Measurements from ENCODE around the gene CFAP61. TPM values are rescaled to one million over a fixed set of nuclear protein-coding genes. Genes with fewer than 3 reads are reported as not detected.

CFAP61 gene
- total RNA-seq, 1 donor from 2014 or later = not detected

GRCh38 chr20:20070871-20071726 is 18.8 kb downstream of the CFAP61 start:
- FAIRE-seq (no peak), DNase-seq (ENCODE audit: low read depth) (no peak)
- no peak overlapping the region for H3K4me2 ChIP-seq (ENCODE audit: low read length)
- Mint-ChIP-seq H3K4me1 (ENCODE audit: low read depth, unreplicated experiment) (peaks cover 2% of the 10 kb centered on the region), H3K27me3 (ENCODE audit: low read depth, unreplicated experiment) (peaks cover 7% of the 10 kb centered on the region), H3K9me3 (ENCODE audit: unreplicated experiment) (no peaks in the 10 kb centered on the region), H3K4me3 (ENCODE audit: unreplicated experiment) (no peak overlapping the region), H3K36me3 (ENCODE audit: low read depth, unreplicated experiment) (no peaks in the 10 kb centered on the region), H3K27ac (ENCODE audit: unreplicated experiment) (no peak overlapping the region)
- no peaks in the 10 kb centered on the region for H4K20me1 ChIP-seq (ENCODE audit: insufficient read depth, low read length)
- no peak overlapping the region for H3K27ac ChIP-seq (ENCODE audit: low read depth, low read length)
- H3K27me3 ChIP-seq (ENCODE audit: insufficient read depth, low read length) = peaks cover 14% of the 10 kb centered on the region
- H3K79me2 ChIP-seq (ENCODE audit: insufficient read depth, low read length) = no peaks in the 10 kb centered on the region
- no peaks in the 10 kb centered on the region for H3K4me1 ChIP-seq (ENCODE audit: insufficient read depth, low read length)
- H3K9me3 ChIP-seq (ENCODE audit: insufficient read depth, low read depth, low read length) = no peaks in the 10 kb centered on the region
- no peak for TF ChIP-seq CTCF (IDR thresholded peaks at IDR 0.05; ENCODE audit: insufficient read depth, low read depth, low read length)
- no peak for TF ChIP-seq EZH2 (IDR thresholded peaks at IDR 0.05; ENCODE audit: insufficient read depth, low read length)
- H3K9ac ChIP-seq (ENCODE audit: low read length) = no peak overlapping the region
- no peak overlapping the region for H2AFZ ChIP-seq (ENCODE audit: low read depth, low read length)
- H3K36me3 ChIP-seq (ENCODE audit: insufficient read depth, low read length) = no peaks in the 10 kb centered on the region
- H3K4me3 ChIP-seq (ENCODE audit: insufficient read depth, low read depth, low read length) = no peak overlapping the region

- Mint-ChIP-seq H3K27ac (ENCODE audit: unreplicated experiment) (no peak overlapping the region), H3K36me3 (ENCODE audit: low read depth, unreplicated experiment) (no peaks in the 10 kb centered on the region), H3K27me3 (ENCODE audit: low read depth, unreplicated experiment) (peaks cover 13% of the 10 kb centered on the region), H3K4me3 (ENCODE audit: unreplicated experiment) (no peak overlapping the region), H3K4me1 (ENCODE audit: low read depth, unreplicated experiment) (peaks cover 2% of the 10 kb centered on the region), H3K9me3 (ENCODE audit: unreplicated experiment) (no peaks in the 10 kb centered on the region)
- no peaks in the 10 kb centered on the region for H3K9me3 ChIP-seq (ENCODE audit: insufficient read depth, low read depth, low read length)
- peaks cover 14% of the 10 kb centered on the region for H3K27me3 ChIP-seq (ENCODE audit: insufficient read depth, low read length)
- no peaks in the 10 kb centered on the region for H3K36me3 ChIP-seq (ENCODE audit: insufficient read depth, low read length)
- H4K20me1 ChIP-seq (ENCODE audit: insufficient read depth, low read length) = no peaks in the 10 kb centered on the region
- H3K9ac ChIP-seq (ENCODE audit: low read length) = no peak overlapping the region
- H3K27ac ChIP-seq (ENCODE audit: low read depth, low read length) = no peak overlapping the region
- FAIRE-seq (no peak), DNase-seq (ENCODE audit: low read depth) (no peak)
- H3K4me2 ChIP-seq (ENCODE audit: low read length) = no peak overlapping the region
- H3K4me3 ChIP-seq (ENCODE audit: insufficient read depth, low read depth, low read length) = no peak overlapping the region
- TF ChIP-seq CTCF (IDR thresholded peaks at IDR 0.05; ENCODE audit: insufficient read depth, low read depth, low read length) (no peak), EZH2 (IDR thresholded peaks at IDR 0.05; ENCODE audit: insufficient read depth, low read length) (no peak)
- H3K79me2 ChIP-seq (ENCODE audit: insufficient read depth, low read length) = no peaks in the 10 kb centered on the region
- H2AFZ ChIP-seq (ENCODE audit: low read depth, low read length) = no peak overlapping the region
- H3K4me1 ChIP-seq (ENCODE audit: insufficient read depth, low read length) = no peaks in the 10 kb centered on the region
Observed at GRCh38 chr20:20073801-20074371, 21.6 kb downstream of the CFAP61 start.

GRCh38 chr20:20075032-20075431 is 22.7 kb downstream of the CFAP61 start:
- no peaks in the 10 kb centered on the region for H4K20me1 ChIP-seq (ENCODE audit: insufficient read depth, low read length)
- DNase-seq (ENCODE audit: low read depth) = no peak
- Mint-ChIP-seq H3K4me3 (ENCODE audit: unreplicated experiment) (no peak overlapping the region), H3K27ac (ENCODE audit: unreplicated experiment) (no peak overlapping the region), H3K4me1 (ENCODE audit: low read depth, unreplicated experiment) (peaks cover 2% of the 10 kb centered on the region), H3K36me3 (ENCODE audit: low read depth, unreplicated experiment) (no peaks in the 10 kb centered on the region), H3K27me3 (ENCODE audit: low read depth, unreplicated experiment) (peaks cover 13% of the 10 kb centered on the region), H3K9me3 (ENCODE audit: unreplicated experiment) (no peaks in the 10 kb centered on the region)
- no peak overlapping the region for H3K4me3 ChIP-seq (ENCODE audit: insufficient read depth, low read depth, low read length)
- peaks cover 18% of the 10 kb centered on the region for H3K27me3 ChIP-seq (ENCODE audit: insufficient read depth, low read length)
- H2AFZ ChIP-seq (ENCODE audit: low read depth, low read length) = no peak overlapping the region
- no peak for FAIRE-seq
- no peaks in the 10 kb centered on the region for H3K9me3 ChIP-seq (ENCODE audit: insufficient read depth, low read depth, low read length)
- H3K4me2 ChIP-seq (ENCODE audit: low read length) = no peak overlapping the region
- H3K4me1 ChIP-seq (ENCODE audit: insufficient read depth, low read length) = no peaks in the 10 kb centered on the region
- H3K79me2 ChIP-seq (ENCODE audit: insufficient read depth, low read length) = no peaks in the 10 kb centered on the region
- H3K36me3 ChIP-seq (ENCODE audit: insufficient read depth, low read length) = no peaks in the 10 kb centered on the region
- no peak overlapping the region for H3K27ac ChIP-seq (ENCODE audit: low read depth, low read length)
- no peak overlapping the region for H3K9ac ChIP-seq (ENCODE audit: low read length)
- TF ChIP-seq EZH2 (IDR thresholded peaks at IDR 0.05; ENCODE audit: insufficient read depth, low read length) = no peak
- no peak for TF ChIP-seq CTCF (IDR thresholded peaks at IDR 0.05; ENCODE audit: insufficient read depth, low read depth, low read length)

Data from astrocyte (in vitro differentiated cells and primary cell).